GM21528 (cell line): ENCODE measurements around the gene CERS6.

ENCODE experiments used
- ATAC-seq: cut with Tn5 transposase; IDR thresholded peaks from one replicate; pipeline ENCODE4 v1.9.1; 2021; ENCODE audit warnings: mild to moderate bottlenecking, moderate library complexity; ENCODE audit not compliant: unreplicated experiment, low FRiP score

CERS6 gene

DNA sequence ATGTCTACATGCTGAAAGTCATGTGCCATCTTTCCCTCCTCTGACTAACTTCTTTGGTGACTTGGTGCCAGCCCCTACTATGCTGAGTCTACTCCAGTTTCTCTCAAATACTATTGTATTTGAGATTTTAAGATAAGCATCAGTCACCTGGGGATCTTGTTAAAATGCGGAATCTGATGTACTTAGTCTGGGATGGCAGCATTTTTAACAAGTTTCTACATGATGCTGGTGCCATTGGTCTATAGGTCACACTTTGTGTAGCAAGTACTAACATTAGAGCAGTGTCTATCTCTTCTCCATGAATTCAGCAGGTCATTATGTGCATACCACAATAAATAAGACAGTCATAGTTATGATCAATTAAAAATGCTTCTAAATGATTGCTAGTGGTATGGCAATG lies 106.9 kb downstream of the CERS6 start:
- no peak for ATAC-seq

DNA sequence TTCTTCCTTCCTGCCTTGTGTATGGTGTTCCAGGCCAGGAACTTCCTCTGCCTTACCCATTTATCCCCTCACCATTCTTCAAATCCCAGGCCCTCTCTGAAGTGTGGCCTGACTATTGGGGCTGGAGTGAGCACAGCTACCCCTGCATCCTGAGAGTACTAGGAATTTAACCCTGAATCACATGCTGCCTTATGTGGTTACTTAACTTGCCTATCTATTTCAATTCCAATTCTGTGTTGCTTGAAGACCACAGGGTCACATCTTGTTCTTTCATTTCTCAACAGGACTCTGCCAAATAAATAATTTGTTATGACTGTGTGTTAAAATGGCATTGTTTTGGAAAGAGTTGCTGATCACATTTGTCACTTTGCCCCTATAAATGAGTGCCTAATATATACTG lies 108.6 kb downstream of the CERS6 start:
- ATAC-seq, result no peak

DNA sequence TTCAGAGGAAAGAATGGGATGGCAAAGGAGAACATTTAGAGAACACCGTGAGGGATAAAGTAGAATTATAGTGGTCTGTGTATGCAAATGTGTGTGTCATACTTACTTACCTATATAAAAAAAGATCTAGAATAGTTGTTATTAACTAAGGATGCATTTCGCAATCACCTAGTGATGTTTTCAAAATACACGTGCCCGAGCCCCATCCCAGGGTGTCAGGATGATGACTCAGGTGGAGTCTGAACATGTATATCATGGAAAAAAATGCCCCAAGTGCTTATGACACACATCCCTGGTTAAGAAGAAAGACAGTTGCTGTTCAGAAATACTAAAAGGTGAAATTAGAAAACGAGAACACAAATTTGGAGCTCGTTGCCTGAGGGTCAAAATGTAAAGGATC lies 109.0 kb downstream of the CERS6 start:
- ATAC-seq, result no peak

DNA sequence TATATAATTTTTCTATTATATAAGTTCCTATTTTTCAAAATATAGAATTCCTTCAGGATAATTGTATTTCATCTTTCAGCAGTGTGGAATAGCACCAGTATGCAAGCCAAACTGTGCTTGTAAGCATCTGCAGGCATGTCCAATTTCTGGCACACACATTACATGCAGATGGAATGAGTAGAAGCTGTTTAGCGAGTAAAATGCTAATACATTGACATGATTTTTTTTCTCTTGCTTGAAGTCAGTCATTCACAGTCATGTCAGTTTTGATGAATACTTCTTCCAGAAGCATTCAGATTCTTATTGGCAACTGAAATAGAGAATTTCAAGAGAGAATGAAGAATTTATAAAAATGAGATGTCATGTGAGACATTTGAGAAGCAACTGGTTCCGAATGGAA lies 109.4 kb downstream of the CERS6 start:
- ATAC-seq, result no peak

DNA sequence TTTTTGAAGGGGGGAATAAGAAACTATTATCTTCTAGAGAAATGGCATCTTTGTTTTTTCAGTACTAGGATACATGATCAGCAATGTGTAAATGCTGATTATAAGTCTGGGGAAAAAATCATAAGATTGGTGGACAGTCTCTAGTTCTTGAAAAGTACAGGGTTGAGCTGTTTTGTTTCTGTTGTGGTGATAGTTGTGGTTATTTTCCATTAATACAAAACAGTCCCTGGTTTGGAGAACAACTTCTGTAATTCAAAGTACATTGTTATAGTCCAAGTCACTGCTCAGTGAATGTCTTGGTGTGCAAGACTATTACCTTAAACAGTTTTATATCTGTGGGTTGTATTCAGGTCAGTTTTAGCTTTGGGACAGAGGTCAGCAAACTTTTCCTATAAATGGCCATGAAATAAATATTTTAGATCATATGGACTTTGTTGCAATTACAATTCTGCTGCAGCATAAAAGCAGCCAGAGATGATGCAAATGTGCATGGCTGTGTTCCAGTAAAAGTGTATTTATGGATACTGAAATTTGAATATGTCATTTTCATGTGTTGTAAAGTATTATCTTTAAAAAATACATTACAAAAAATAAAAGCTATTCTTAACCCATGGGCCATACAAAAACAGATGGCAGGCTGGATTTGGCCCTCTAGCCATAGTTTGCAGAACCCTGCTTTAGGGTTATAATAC lies 111.0 kb downstream of the CERS6 start:
- ATAC-seq, result no peak

DNA sequence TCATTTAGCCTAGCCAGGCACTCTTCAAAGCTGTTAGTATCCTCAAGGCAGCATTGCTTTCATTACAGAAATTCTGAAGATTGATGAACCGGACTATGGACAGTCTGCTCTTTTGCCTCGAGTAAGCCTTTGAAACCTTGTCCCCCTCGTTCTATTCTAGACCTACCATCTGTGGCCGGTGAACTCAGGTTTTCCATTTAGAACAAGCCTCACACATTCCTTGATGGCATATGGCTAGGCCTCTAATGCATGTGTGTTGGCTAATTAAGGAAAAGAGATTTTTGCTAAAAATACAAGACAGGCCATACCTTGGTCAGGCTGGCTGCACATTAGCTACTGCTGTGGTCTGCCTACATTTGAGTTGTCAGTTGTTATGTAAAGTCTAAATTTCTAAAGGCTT lies 111.8 kb downstream of the CERS6 start:
- ATAC-seq, result no peak

DNA sequence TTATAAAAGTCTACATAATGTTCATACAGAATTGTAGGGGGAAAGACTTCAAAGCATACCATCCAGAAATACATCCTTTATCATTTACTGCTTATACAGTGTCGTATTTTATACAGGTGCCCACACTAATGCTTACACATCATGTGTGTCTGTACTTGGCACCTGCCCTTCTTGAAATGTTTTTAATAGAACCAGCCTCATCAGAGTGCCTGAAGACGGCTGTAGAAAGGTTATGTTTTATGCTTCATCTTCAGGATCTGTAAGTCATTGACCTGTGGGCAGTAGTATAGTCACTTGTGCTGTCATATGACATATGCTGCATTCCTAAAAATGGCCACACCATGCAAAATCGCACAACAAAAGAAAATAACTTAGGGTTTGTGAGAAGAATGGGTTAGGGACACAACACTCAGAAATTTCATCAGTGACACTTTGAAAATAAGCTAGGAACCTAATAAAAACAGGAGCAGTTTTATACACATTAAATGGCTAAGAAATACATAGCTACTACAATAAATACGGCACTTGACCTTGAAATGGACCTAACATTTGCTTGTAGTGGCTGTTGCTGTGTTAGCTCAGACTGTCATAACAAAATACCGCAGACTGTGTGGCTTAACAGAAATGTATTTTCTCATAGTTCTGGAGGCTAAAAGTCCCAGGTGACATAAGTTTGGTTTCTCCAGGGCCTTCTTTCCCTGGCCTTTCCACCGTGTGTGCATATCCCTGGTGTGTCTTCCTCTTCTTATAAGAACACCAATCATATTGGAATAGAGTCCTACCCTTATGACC lies 112.6 kb downstream of the CERS6 start:
- no peak for ATAC-seq

DNA sequence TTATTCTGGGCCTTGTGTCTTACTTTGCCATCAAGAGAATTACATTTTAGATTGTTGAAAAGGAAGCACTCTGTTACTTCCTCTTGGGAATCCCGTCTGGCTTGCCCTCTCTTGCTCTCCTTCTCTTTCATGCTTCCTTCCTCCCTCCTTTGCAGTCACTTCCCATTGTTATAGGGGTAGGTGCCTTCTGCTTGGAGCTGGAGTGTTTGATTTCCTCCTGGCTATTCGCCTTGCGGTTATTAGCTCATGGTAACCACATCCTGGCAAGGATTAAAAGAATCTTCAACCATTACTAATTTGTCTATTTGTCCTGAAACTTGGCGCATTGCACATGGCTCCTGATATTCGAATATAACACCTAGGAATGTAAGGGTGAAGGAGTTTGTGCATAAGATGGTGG lies 115.0 kb downstream of the CERS6 start:
- no peak for ATAC-seq

DNA sequence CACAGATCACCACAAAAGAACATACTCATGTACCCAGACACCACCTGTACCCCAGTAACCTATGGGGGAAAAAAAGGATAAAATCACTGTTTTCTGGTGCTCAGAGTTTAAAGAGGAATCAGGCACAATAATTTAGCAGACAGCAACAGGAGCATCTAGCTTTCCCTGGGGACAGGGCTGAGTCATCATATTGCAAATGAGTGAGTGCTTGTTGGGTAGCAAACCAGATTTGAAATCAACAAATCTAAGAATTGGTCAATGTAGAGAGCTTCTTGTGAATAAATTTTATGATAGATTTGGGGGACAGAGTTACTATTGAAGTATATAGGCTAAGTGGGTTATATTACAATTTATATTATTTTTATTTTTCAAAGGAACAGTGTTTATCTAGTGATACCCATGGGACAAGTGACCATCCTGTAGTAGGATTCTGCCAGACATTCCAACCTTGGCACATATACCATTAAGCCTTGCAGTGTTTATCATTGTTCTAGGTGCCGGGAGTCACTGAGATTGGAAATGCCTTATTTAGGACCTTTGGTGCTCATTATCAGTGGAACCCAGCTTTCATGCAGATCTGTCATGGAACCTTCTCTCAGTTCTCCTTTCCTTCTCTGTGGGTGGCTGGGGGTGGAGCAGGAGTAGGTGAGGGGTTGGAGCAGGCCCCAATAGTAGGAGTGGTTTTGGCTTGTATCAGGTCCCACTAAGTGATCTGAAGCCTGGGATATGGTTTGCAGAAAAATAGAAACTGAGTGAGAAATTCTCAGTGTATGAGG lies 117.2 kb downstream of the CERS6 start:
- no peak for ATAC-seq

DNA sequence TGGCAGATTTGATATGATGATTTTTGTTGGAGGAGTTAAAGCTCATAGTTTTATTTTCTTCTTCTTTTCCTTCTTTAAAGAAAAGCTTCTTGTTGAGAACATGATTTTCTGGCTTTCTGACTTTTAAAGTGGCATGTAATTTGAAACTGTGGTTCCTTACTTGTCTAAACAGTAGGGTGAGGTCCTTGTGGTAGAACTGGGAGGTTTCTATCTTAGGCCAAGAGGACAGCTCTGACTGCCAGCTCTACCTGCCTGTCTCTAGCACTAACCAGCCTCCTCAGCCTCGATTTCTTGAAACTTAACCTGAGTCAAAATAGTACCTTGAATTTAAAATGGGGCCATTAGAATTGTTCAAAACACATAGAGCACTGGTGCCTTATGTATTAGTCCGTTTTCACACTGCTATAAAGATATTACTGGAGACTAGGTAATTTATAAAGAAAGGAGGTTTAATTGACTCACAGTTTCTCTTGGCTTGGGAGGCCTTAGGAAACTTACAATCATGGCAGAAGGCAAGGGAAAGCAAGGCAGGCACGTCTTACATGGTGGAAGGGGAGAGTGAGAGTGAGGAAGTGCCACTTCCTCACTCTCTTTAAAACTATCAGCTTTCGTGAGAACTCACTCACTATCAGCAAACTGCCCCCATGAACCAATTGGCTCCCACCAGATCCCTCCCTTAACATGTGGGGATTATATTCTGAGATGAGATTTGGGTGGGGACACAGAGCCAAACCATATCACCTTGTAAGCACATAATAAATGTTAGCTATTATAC lies 119.0 kb downstream of the CERS6 start:
- no peak for ATAC-seq

DNA sequence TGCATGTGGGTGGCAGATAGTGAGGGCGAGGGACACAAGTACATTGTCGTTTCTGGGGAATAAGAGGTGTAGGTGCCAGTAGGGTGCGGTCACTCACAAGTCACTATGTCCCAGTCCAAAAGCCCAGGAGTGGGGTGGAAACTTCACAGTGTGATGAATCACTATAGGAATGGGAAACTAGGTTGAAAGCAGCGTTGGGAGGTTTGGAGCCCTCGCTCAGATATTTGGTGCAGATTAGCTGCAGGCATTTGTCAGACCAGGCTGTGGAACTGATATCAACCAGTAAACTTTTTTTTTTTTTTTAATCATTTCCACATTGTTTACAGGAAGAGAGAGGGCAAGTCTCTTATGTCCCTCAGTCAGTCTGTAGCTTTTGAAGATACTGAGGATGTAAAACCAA lies 121.8 kb downstream of the CERS6 start:
- ATAC-seq, result no peak

DNA sequence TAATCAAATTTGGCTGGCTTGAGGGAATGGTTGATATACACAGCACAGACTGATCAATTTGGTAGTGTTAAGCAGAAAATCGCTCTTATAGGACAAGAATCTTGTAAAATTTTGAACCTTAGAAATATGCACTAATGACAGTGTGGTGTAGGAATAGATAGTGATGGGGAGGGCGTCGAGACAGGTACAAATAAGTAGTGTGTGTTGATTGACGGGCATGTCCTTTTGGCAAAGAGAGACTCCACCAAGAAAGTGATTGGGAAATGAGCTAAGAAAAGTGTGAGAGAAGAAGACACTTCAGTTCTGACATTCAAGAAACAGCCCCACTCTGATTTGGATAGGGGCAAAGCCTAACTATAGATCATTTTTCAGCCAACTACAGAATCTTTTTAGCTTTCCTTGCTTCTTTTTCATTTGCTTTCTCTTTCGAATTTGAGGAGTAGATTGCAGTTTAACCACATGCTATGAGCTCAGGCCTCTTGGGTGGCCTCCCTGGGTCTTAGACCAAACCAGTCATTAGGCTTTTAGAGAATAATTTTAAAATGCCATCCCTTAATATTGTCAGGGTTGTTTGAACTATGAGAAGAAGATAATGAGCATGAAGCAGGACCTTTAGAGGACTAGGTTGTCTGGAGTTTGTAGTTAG lies 127.1 kb downstream of the CERS6 start:
- ATAC-seq, result no peak

DNA sequence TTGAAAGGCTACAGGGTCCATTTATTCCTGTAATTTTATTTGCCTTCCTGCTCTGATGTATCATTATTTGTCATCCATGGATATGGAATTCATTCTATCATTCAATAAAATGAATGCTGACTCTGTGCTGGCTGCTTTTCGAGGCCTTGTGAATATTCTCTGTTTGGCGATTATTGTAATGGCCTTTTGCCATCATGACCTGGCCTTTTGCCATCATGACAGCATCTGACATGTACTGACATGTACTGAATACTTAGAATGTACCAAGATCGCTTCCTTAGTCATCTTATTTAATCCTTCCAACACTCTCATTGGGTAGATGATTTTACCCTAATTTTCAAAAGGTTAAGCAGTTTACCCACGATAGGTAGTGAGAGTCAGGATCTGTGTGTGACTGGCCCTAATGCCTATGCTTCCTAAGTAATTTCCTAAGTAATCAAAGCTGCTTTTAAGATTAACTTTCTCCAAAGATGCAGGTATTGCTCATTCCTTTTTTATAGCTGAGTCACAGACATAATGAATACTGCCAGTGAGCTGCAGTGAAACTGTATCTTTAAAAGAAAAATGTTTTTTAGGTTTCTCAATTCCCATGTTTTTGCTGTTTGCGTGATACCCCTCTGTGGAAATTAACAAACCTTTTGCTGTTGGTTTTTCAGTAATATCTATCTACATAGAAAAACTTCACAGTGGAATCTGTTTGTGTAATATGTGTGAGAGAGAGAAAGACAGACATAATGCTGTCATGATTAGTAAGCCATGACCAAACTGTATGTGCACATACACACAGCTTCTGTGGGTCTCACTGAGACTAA lies 127.8 kb downstream of the CERS6 start:
- ATAC-seq, result no peak

DNA sequence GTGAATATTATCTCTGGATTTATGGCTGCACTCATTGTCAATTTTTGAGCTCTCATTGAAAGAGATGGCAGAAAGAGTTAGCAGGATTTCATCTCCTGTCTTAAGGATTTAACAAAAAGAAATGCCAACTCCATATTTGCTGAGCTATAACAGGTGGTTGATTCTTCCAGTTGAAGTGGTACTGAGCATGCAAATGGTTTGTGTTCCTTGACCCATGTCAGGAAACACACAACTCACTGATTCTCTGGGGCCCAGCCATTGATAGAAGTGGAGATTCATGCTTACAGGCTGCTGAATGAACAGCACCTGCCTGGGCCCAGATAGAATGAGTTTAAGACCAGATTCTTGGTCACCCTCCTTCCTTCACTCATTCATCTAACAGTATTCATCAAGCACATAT lies 128.8 kb downstream of the CERS6 start:
- ATAC-seq, result no peak

DNA sequence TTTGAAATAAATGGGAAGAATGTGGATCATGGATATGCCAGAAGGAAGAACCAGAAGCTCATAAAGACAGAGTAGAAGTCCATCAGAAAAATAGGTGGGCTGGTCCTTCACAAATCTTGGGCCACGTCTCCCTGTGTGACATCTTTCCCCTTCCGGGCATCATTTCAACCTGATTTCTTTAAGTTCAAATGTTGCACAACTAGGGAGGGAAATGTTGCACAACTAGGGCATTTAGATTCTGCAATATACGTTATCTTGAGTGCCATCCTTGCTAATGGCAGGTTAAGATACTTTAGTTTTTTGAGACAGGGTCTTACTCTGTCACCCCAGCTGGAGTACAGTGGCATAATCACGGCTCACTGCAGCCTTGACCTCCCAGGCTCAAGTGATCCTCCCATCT lies 129.6 kb downstream of the CERS6 start:
- ATAC-seq, result no peak

DNA sequence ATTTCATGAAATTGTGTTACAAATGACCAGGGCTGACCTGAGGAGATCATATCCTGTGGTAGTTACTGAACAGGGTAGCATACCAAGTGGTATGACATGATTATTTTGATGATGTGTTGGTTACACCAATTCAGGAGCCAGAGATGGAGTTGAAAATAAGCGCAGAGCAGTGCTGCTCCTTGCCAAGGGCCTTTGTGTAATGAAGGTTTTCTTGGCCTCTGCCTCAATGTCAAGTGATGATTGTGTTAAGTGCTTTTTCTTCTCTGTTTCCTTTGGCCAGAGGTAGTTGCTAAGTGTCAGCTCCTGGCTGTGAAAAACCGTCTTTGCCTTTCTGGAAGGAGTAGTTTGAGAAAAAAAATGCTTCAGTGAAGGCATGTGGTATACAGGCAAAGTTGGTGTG lies 131.2 kb downstream of the CERS6 start:
- ATAC-seq, result no peak

DNA sequence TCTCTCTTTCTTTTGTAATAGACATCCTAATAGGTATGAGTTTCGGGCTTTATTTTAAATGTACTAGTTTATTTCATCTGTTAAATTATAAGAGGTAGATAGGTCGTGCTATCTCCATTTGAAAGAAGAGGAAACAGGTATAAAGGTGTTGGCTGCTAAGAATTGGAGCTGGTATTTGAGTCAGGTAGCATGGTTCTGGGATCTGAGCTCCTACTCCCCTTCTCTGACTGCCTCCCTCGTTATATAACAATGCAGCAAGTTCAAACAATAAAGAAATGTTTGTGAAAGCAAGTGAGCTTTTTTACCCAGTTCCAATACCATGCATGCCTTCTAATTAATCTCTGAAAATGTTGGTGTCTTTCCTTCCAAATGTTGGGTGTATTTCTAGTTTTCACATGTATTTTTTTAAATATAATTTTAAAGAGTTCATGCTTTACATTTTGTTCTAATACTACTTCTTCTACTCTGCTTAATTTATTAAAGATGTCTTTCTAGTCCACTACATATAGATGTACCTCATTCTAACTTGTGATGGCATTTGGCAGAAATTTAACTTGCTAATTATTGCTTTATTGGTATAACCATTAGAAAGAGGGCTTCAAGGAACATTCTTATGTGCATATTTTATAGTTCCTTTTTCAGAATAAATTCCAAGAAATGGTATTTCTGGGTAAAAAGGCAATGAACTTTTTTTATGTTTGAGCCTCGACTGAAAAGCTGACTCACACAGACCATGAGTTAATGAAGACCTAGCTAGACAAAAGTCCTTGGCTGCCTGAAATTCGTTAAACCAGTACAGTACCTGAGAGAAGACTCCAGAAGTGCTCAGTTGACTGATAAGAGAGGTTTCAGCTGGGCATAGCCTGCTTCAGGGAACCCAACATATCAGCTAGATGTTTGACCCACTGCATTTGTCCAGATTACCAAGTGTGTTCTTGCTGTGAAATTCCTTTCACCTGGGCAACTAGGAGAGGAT lies 133.5 kb downstream of the CERS6 start:
- ATAC-seq, result no peak

DNA sequence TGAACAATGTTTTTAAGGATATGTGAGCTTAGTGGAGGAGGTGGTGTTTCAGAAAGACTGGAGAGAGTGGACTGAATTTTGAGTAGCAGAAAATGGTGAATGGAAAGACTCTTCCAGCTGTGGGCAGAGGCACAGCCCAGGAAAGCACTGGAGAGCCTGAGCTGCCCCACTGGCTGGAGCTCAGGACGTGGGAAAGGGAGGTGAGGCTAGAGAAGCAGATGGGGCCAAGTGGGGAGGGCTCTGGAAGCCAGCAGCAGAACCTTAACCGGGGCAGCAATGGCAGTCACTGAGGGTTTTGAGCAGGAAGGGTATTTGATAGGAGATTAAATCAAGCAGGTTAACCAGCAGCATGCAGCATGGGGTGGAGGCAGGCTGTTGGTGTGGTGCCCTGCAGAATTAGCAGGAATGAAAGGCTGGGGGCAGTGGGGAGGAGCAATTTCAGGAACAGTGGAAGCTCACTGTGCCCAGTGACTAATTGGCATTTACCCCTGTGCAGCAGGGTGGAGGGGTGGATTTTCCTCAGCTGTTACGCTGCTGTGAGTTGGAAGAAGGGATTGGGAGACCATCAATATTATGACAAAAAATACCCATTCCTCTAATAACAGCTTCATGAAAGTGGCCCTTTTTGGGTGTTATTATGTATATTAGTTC lies 136.2 kb downstream of the CERS6 start:
- ATAC-seq, result no peak
